Measurements from ENCODE around the gene EXT2. TPM values are rescaled to one million over a fixed set of nuclear protein-coding genes. Genes with fewer than 3 reads are reported as not detected.

EXT2 gene
- total RNA-seq, 1 experiment from 2014 or later = 42.8 TPM

GRCh38 chr11:44277196-44278090 is 182.0 kb downstream of the EXT2 start:
- Histone ChIP-seq H3K9me3 (ENCODE audit: control insufficient read depth in 1 of 2, insufficient read depth in 1 of 2, low read depth in 1 of 2, low read length in 2 of 2) (no peaks in the 10 kb centered on the region), H2AFZ (ENCODE audit: low read depth, low read length, poor library complexity, severe bottlenecking) (no peak overlapping the region), H3K4me3 (replicated peaks in 1 of 2; ENCODE audit: low read depth in 1 of 2, low read length in 2 of 2) (no peak overlapping the region), H3K4me2 (ENCODE audit: low read length) (no peak overlapping the region), H3K27ac (ENCODE audit: low read depth, low read length) (no peak overlapping the region), H3K27me3 (ENCODE audit: insufficient read depth, low read length) (no peaks in the 10 kb centered on the region), H3K79me2 (ENCODE audit: insufficient read depth, low read length) (no peaks in the 10 kb centered on the region), H3K36me3 (ENCODE audit: control insufficient read depth in 1 of 2, insufficient read depth in 2 of 2, low read length in 2 of 2) (no peaks in the 10 kb centered on the region), H3K4me1 (ENCODE audit: control insufficient read depth in 1 of 2, insufficient read depth in 2 of 2, low read length in 2 of 2) (no peaks in the 10 kb centered on the region), H3K9me2 (ENCODE audit: insufficient read depth) (no peaks in the 10 kb centered on the region), H3K9ac (ENCODE audit: low read length) (no peak overlapping the region), H4K20me1 (ENCODE audit: insufficient read depth) (no peaks in the 10 kb centered on the region)
- CTCF ChIA-PET = no interaction called here
- no TSS peak for BruUV-seq (replicated peaks)
- no peak for ATAC-seq
- TF ChIP-seq RAD21 (IDR thresholded peaks at IDR 0.05; ENCODE audit: low read depth) = no peak
- TF ChIP-seq CEBPB (IDR thresholded peaks at IDR 0.05; ENCODE audit: low read depth) = no peak
- no peak for TF ChIP-seq ELF1 (IDR thresholded peaks at IDR 0.05; ENCODE audit: borderline replicate concordance, low read depth)
- no peak for TF ChIP-seq ZNF274 (IDR thresholded peaks at IDR 0.05; ENCODE audit: low read depth, low read length)
- no peak for TF ChIP-seq POLR2AphosphoS5 (IDR thresholded peaks at IDR 0.05; ENCODE audit: low read depth, low read length)
- TF ChIP-seq SRF (IDR thresholded peaks at IDR 0.05; ENCODE audit: low read depth) = no peak
- no peak for TF ChIP-seq MAX (IDR thresholded peaks at IDR 0.05)
- no peak for TF ChIP-seq POLR2A (IDR thresholded peaks at IDR 0.05; ENCODE audit: borderline replicate concordance, extremely low read depth, insufficient read depth, insufficient read length)
- no peak for TF ChIP-seq ATF3 (IDR thresholded peaks at IDR 0.05)
- no peak for TF ChIP-seq EGR1 (IDR thresholded peaks at IDR 0.05; ENCODE audit: low read depth)
- no peak for TF ChIP-seq EZH2phosphoT487 (IDR thresholded peaks at IDR 0.05; ENCODE audit: borderline replicate concordance)
- TF ChIP-seq ZBTB33 (IDR thresholded peaks at IDR 0.05; ENCODE audit: extremely low read depth, insufficient replicate concordance, low read length) = no peak
- no peak for TF ChIP-seq ZFX (IDR thresholded peaks at IDR 0.05)
- TF ChIP-seq REST (IDR thresholded peaks at IDR 0.05; ENCODE audit: low read depth) = no peak
- no peak for TF ChIP-seq YY1 (IDR thresholded peaks at IDR 0.05; ENCODE audit: extremely low read depth, insufficient replicate concordance, low read depth, low read length)
- no peak for TF ChIP-seq SIN3A (IDR thresholded peaks at IDR 0.05; ENCODE audit: low read depth)
- RAD21 ChIA-PET (ENCODE audit: low non-redundant PET in 1 of 2, low total read pairs in 2 of 2, uncharacterized antibody in 2 of 2, unreplicated experiment in 2 of 2) = no interaction called here
- POLR2A ChIA-PET = no interaction called here
- no peak for DNase-seq (ENCODE audit: low read depth, low spot score)
- intact Hi-C loops (cut with micrococcal nuclease) = no loop called here
